DND-41 (cell line): ENCODE data around the gene EVPLL.
"Not testable (repeated sequence)": the region's sequence is repeated elsewhere in the genome, so short reads cannot be mapped to it uniquely, and the experiment has no call there.

Source experiments
- ATAC-seq: fragments of 200-7000 bp; cut with Tn5 transposase; 3 replicates; pipeline ENCODE4 v1.9.1; 2021; ENCODE audit warnings: low read depth; ENCODE audit not compliant: insufficient read depth
- DNase-seq: peaks from one replicate; pipeline ENCODE4 v3.0.0-alpha.2; 2020
- H2AFZ ChIP-seq: 2 replicates; pipeline ENCODE4 v1.6.0; 2012; ENCODE audit warnings: low read depth, low read length
- H3K27ac ChIP-seq: 2 replicates; pipeline ENCODE4 v1.5.1; 2012; ENCODE audit warnings: low read length, inconsistent platforms
- H3K27me3 ChIP-seq: fragments of 200-600 bp; sonication (generic); 2 replicates; pipeline ENCODE4 v1.6.0; 2012; ENCODE audit warnings: low read length, mild to moderate bottlenecking, inconsistent platforms; ENCODE audit not compliant: insufficient read depth, poor library complexity
- H3K36me3 ChIP-seq: 2 replicates; pipeline ENCODE4 v1.5.1; 2012; ENCODE audit warnings: low read length, inconsistent platforms; ENCODE audit not compliant: insufficient read depth
- H3K4me1 ChIP-seq: 2 replicates; pipeline ENCODE4 v1.5.1; 2012; ENCODE audit warnings: mild to moderate bottlenecking, low read length; ENCODE audit not compliant: insufficient read depth
- H3K4me2 ChIP-seq: 2 replicates; pipeline ENCODE4 v1.6.0; 2012; ENCODE audit warnings: mild to moderate bottlenecking, moderate library complexity, low read length, inconsistent platforms; ENCODE audit not compliant: insufficient read depth
- H3K4me3 ChIP-seq, 2 experiments: fragments of 200-600 bp in 1 of 2; shearing (Covaris generic) in 1 of 2; 2 replicates each; pipeline ENCODE4 v1.5.1; 2012 to 2016; ENCODE audit warnings: inconsistent platforms in 2 of 2, low read length in 2 of 2, mild to moderate bottlenecking in 2 of 2, low read depth in 1 of 2, moderate library complexity in 1 of 2
- H3K79me2 ChIP-seq: 2 replicates; pipeline ENCODE4 v1.6.0; 2012; ENCODE audit warnings: low read length, inconsistent platforms; ENCODE audit not compliant: insufficient read depth
- H3K9ac ChIP-seq: 2 replicates; pipeline ENCODE4 v1.6.0; 2012; ENCODE audit warnings: low read depth, mild to moderate bottlenecking, inconsistent platforms, low read length, moderate library complexity
- H3K9me3 ChIP-seq: 2 replicates; pipeline ENCODE4 v1.5.1; 2012; ENCODE audit warnings: low read length, moderate library complexity, mild to moderate bottlenecking, inconsistent platforms; ENCODE audit not compliant: insufficient read depth, severe bottlenecking
- H4K20me1 ChIP-seq: 2 replicates; pipeline ENCODE4 v1.6.0; 2012; ENCODE audit warnings: low read length; ENCODE audit not compliant: insufficient read depth
- CTCF ChIP-seq: IDR thresholded peaks from 2 replicates; pipeline ENCODE4 v1.5.1; 2012; ENCODE audit warnings: borderline replicate concordance, low read length, moderate library complexity, mild to moderate bottlenecking; ENCODE audit not compliant: poor library complexity, severe bottlenecking; ENCODE audit errors: extremely low read depth
- EZH2 ChIP-seq: IDR thresholded peaks from 3 replicates; pipeline ENCODE4 v1.6.1; 2012; ENCODE audit warnings: borderline replicate concordance, low read depth, mild to moderate bottlenecking, moderate library complexity, low read length, inconsistent platforms; ENCODE audit not compliant: severe bottlenecking

Gene EVPLL

DNA sequence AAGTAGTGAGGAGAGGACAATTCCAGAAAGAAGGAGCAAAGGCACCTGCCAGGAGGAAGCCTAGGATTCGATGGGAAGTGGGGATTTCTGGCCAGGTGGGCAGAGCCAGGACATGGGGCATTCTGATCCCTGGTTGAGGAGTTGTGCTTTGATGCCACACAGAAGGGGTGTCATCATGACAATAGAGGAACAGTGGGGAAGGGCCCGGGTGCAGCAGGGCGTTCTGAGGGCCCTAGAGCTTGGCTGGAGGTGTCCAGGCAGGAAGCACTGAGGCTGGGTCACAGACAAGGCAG lies 4.3 kb downstream of the EVPLL start:
- no peak overlapping the region for H3K4me3 ChIP-seq
- H3K4me2 ChIP-seq, result no peak overlapping the region
- no peak for DNase-seq
- H3K9me3 ChIP-seq, result no peaks in the 10 kb centered on the region
- no peak for ATAC-seq
- no peaks in the 10 kb centered on the region for H4K20me1 ChIP-seq
- no peaks in the 10 kb centered on the region for H3K79me2 ChIP-seq
- no peak overlapping the region for H3K9ac ChIP-seq
- no peak overlapping the region for H2AFZ ChIP-seq
- no peaks in the 10 kb centered on the region for H3K27me3 ChIP-seq
- no peak for TF ChIP-seq CTCF
- no peak for TF ChIP-seq EZH2
- H3K36me3 ChIP-seq, result no peaks in the 10 kb centered on the region
- H3K27ac ChIP-seq, result no peak overlapping the region
- no peaks in the 10 kb centered on the region for H3K4me1 ChIP-seq

- no peak; the same call in 1 of the 3 replicates for ATAC-seq
- Histone ChIP-seq H3K4me1 (no peaks in the 10 kb centered on the region), H3K79me2 (no peaks in the 10 kb centered on the region), H2AFZ (no peak overlapping the region), H3K9ac (no peak overlapping the region), H3K4me3 (no peak overlapping the region), H3K27ac (no peak overlapping the region), H4K20me1 (no peaks in the 10 kb centered on the region), H3K9me3 (no peaks in the 10 kb centered on the region), H3K27me3 (no peaks in the 10 kb centered on the region), H3K36me3 (no peaks in the 10 kb centered on the region), H3K4me2 (no peak overlapping the region)
- TF ChIP-seq EZH2, result no peak
- no peak for TF ChIP-seq CTCF
- no peak for DNase-seq
These were observed 5.0 kb downstream of the EVPLL start for GRCh38 chr17:18382441-18383078.

- not testable (repeated sequence) for H2AFZ ChIP-seq, H3K79me2 ChIP-seq, H3K9me3 ChIP-seq, H4K20me1 ChIP-seq, H3K9ac ChIP-seq, H3K4me1 ChIP-seq, H3K27ac ChIP-seq, H3K36me3 ChIP-seq, H3K27me3 ChIP-seq, H3K4me3 ChIP-seq, H3K4me2 ChIP-seq
- DNase-seq (peak; percentile 59), ATAC-seq (peak; percentile 77)
These were observed 5.5 kb downstream of the EVPLL start for GRCh38 chr17:18383079-18383481.

DNA sequence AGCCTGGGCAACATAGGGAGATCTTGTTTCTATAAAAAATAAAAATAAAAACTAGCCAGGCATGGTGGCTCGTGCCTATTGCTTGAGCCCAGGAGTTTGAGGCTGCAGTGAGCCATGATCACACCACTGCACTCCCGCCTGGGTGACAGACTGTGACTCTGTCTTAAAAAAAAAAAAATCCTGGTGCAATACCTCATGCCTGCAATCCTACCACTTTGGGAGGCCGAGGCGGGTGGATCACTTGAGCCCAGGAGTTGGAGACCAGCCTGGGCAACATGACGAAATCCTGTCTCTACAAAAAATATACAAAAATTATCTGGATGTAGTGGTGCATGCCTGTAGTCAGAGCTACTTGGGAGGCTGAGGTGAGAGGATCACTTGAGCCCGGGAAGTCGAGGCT lies 6.7 kb downstream of the EVPLL start:
- not testable (repeated sequence) for ATAC-seq, H3K4me2 ChIP-seq, H3K9ac ChIP-seq, H3K79me2 ChIP-seq, H3K36me3 ChIP-seq, H4K20me1 ChIP-seq, H3K27me3 ChIP-seq, H3K9me3 ChIP-seq, DNase-seq, H3K27ac ChIP-seq, H3K4me3 ChIP-seq, H2AFZ ChIP-seq, H3K4me1 ChIP-seq

DNA sequence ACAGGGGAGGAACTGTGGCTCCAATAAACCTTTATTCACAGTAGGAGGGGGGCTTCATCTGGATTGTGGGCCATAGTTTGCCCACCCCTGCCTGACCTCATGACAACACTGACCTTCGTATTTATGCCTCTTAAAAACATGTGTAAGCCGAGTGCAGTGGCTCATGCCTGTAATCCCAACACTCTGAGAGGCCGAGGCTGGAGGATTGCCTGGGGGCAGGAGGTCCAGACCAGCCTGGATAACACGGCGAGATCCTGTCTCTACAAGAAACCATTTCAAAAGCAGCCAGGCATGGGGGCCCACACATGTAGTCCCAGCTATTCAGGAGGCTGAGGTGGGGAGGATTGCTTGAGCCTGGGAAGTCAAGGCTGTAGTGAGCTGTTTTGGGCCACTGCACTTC lies 10.0 kb downstream of the EVPLL start:
- H3K4me3 ChIP-seq, H3K9me3 ChIP-seq, H2AFZ ChIP-seq, H4K20me1 ChIP-seq, H3K27ac ChIP-seq, DNase-seq, H3K27me3 ChIP-seq, H3K9ac ChIP-seq, H3K4me2 ChIP-seq, H3K79me2 ChIP-seq, H3K36me3 ChIP-seq, ATAC-seq, H3K4me1 ChIP-seq: not testable (repeated sequence)

GRCh38 chr17:18388266-18388665 lies 10.7 kb downstream of the EVPLL start:
- not testable (repeated sequence) for H2AFZ ChIP-seq, H3K4me1 ChIP-seq, DNase-seq, H4K20me1 ChIP-seq, H3K27me3 ChIP-seq, H3K27ac ChIP-seq, H3K4me2 ChIP-seq, ATAC-seq, H3K79me2 ChIP-seq, H3K9ac ChIP-seq, H3K36me3 ChIP-seq, H3K9me3 ChIP-seq, H3K4me3 ChIP-seq

DNA sequence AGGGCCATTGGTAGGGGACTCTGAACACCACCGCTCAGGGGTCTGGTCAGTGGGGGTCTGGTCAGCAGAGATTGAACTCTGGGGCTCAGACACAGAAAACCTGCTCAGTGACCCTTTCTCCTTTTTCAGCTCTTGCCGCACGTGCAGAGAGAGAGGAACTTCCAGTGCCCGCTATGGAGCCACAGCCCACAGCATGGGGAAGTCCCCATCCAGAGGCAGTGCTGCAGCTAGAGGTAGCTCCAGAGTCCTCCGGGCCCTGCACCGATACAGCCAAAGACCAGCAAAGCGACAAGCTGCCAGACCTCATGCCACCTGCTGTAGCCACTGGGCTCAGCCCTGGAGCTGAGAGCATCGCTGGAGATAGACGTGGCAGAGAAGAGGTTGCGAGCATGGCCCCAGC lies 11.2 kb downstream of the EVPLL start:
- not testable (repeated sequence) for H3K27ac ChIP-seq, H3K27me3 ChIP-seq, H4K20me1 ChIP-seq, H3K36me3 ChIP-seq, ATAC-seq, H3K9ac ChIP-seq, H3K9me3 ChIP-seq, H2AFZ ChIP-seq, DNase-seq, H3K4me1 ChIP-seq, H3K4me2 ChIP-seq, H3K4me3 ChIP-seq, H3K79me2 ChIP-seq
